Measurements from ENCODE around the gene ASCL4.
A peak's percentile ranks its signal among the peaks of the same experiment; 100 is the strongest.

ASCL4 gene

DNA sequence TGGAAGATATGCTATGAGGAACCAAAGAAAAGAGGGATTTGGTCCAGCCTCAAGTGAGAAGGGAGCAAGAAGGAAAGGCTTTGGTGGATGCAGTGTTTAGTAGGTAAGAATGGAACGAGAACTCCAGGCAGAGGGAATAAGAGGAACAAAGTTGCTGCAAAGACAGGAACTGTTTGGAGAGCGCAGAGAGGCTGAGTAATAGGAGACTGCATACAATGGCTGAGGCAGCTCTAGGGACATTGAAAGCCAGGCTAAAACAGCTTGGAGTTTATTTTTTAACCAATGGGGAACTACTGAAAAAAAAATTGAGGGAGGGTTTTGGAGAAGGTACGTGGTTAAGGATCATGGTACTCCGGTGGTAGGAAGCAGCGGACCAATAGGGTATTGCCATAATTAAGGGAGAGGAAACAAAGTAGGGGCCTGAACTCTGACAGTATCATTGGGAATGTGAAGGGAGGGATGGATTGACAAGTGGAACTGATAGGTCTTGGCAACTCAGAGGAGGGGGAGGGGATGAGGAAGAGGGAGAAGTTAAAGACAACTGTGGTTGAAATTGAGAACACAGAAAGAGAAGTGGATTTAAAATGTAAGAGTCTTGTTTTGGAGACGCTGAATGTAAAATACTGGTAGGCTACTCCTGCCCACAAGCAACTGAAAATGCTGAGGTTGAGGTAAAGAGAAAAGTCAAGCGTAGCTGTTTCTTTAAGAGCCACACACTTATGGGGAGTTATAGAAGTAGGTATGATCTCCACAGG, 4.8 kb downstream of the ASCL4 start:
- Histone ChIP-seq H4K20me1 (ENCODE audit: control insufficient read depth, insufficient read depth, low read depth, low read length) (no peaks in the 10 kb centered on the region), H3K9me2 (replicated peaks; ENCODE audit: control insufficient read depth, low read length) (no peaks in the 10 kb centered on the region), H3K4me2 (ENCODE audit: low read length) (no peak overlapping the region)

DNA sequence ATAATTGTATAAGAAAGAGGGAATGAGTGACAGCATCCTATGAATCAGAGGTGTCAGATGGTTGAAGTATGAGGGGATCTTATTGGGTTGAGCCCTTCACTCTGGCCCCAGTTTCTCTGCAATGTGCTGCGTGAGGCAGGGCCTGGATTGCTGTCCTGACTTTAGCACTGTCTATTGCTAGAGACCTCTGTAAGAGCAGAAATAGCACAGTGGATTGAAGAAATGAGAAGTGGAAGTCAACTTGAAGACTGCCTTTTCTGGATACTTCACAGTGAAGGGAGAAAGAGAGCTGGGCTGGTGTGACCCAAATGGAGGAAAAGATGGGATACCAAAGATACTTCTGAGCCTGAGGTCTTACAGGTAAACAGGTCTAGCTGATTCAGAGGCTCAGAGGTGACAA, 5.8 kb downstream of the ASCL4 start:
- H3K4me3 ChIP-seq (ENCODE audit: low read length), result no peak overlapping the region
- no peaks in the 10 kb centered on the region for H4K20me1 ChIP-seq (ENCODE audit: control insufficient read depth, insufficient read depth, low read depth, low read length)
- H3K4me2 ChIP-seq (ENCODE audit: low read length), result peak overlapping the region; percentile 26
- TF ChIP-seq, protein P1, sequence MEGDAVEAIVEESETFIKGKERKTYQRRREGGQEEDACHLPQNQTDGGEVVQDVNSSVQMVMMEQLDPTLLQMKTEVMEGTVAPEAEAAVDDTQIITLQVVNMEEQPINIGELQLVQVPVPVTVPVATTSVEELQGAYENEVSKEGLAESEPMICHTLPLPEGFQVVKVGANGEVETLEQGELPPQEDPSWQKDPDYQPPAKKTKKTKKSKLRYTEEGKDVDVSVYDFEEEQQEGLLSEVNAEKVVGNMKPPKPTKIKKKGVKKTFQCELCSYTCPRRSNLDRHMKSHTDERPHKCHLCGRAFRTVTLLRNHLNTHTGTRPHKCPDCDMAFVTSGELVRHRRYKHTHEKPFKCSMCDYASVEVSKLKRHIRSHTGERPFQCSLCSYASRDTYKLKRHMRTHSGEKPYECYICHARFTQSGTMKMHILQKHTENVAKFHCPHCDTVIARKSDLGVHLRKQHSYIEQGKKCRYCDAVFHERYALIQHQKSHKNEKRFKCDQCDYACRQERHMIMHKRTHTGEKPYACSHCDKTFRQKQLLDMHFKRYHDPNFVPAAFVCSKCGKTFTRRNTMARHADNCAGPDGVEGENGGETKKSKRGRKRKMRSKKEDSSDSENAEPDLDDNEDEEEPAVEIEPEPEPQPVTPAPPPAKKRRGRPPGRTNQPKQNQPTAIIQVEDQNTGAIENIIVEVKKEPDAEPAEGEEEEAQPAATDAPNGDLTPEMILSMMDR (IDR thresholded peaks at IDR 0.05; ENCODE audit: low read depth, low read length, poor library complexity, severe bottlenecking), result no peak
- no peak for TF ChIP-seq EZH2phosphoT487 (IDR thresholded peaks at IDR 0.05; ENCODE audit: borderline replicate concordance, low read length)
- H3K9me3 ChIP-seq (ENCODE audit: control insufficient read depth, insufficient read depth, low read length), result no peaks in the 10 kb centered on the region
- no peaks in the 10 kb centered on the region for H3K27me3 ChIP-seq (ENCODE audit: control insufficient read depth, low read length)
- H3K27ac ChIP-seq (ENCODE audit: low read depth, low read length), result no peak overlapping the region
- no peaks in the 10 kb centered on the region for H3K36me3 ChIP-seq (ENCODE audit: control insufficient read depth, low read length)
- H3K4me1 ChIP-seq (ENCODE audit: control insufficient read depth, low read length), result peaks cover 35% of the 10 kb centered on the region
- H3F3A ChIP-seq (ENCODE audit: control insufficient read depth, insufficient read depth), result no peaks in the 10 kb centered on the region
- no peaks in the 10 kb centered on the region for H3K79me2 ChIP-seq (ENCODE audit: control insufficient read depth, low read length)
- no peaks in the 10 kb centered on the region for H3K9me2 ChIP-seq (replicated peaks; ENCODE audit: control insufficient read depth, low read length)

More for the DNA sequence above, 4.8 kb downstream of the ASCL4 start:
- H3K4me1 ChIP-seq (ENCODE audit: control insufficient read depth, low read length), result peaks cover 27% of the 10 kb centered on the region
- H3K4me3 ChIP-seq (ENCODE audit: low read length), result no peak overlapping the region
- H3K27ac ChIP-seq (ENCODE audit: low read depth, low read length), result no peak overlapping the region
- no peaks in the 10 kb centered on the region for H3K36me3 ChIP-seq (ENCODE audit: control insufficient read depth, low read length)
- no peaks in the 10 kb centered on the region for H3K79me2 ChIP-seq (ENCODE audit: control insufficient read depth, low read length)
- H3F3A ChIP-seq (ENCODE audit: control insufficient read depth, insufficient read depth), result no peaks in the 10 kb centered on the region
- no peak for TF ChIP-seq EZH2phosphoT487 (IDR thresholded peaks at IDR 0.05; ENCODE audit: borderline replicate concordance, low read length)
- TF ChIP-seq, protein P1 (IDR thresholded peaks at IDR 0.05; ENCODE audit: low read depth, low read length, poor library complexity, severe bottlenecking), result no peak
- H3K27me3 ChIP-seq (ENCODE audit: control insufficient read depth, low read length), result peaks cover 3% of the 10 kb centered on the region; the same call in 1 of the 2 replicates
- no peaks in the 10 kb centered on the region for H3K9me3 ChIP-seq (ENCODE audit: control insufficient read depth, insufficient read depth, low read length)

DNA sequence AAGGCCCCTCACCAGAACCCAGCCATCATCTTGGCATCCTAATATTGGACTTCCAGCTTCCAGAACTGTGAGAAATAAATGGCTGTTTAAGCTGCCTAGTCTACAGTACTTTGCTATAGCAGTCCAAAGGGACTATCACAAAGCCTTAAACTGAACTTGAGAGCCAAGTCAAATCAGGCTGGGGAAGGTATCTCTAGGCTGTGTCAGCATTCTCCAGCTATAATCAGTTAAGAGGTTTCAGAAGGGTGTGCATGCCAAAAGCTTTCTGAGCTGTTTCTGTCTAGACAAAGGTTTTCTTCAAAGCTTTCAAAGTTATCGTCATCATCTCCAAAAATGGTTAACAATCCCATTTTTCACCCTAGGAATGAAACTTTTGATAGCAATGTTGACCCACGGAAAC, 7.6 kb downstream of the ASCL4 start:
- Histone ChIP-seq H3K9me3 (ENCODE audit: control insufficient read depth, insufficient read depth, low read length) (no peaks in the 10 kb centered on the region), H3K27me3 (ENCODE audit: control insufficient read depth, low read length) (no peaks in the 10 kb centered on the region), H3K9me2 (replicated peaks; ENCODE audit: control insufficient read depth, low read length) (no peaks in the 10 kb centered on the region), H3F3A (ENCODE audit: control insufficient read depth, insufficient read depth) (no peaks in the 10 kb centered on the region), H3K79me2 (ENCODE audit: control insufficient read depth, low read length) (no peaks in the 10 kb centered on the region), H3K36me3 (ENCODE audit: control insufficient read depth, low read length) (no peaks in the 10 kb centered on the region), H3K4me3 (ENCODE audit: low read length) (no peak overlapping the region), H3K27ac (ENCODE audit: low read depth, low read length) (no peak overlapping the region), H3K4me1 (ENCODE audit: control insufficient read depth, low read length) (peaks cover 35% of the 10 kb centered on the region), H4K20me1 (ENCODE audit: control insufficient read depth, insufficient read depth, low read depth, low read length) (no peaks in the 10 kb centered on the region), H3K4me2 (ENCODE audit: low read length) (no peak overlapping the region)
- TF ChIP-seq EZH2phosphoT487 (IDR thresholded peaks at IDR 0.05; ENCODE audit: borderline replicate concordance, low read length), result no peak
- TF ChIP-seq, protein P1 (IDR thresholded peaks at IDR 0.05; ENCODE audit: low read depth, low read length, poor library complexity, severe bottlenecking), result no peak

Measured in DOHH2 (cell line).